ENCODE results near the gene CST9.
"Not testable (repeated sequence)": the region's sequence is repeated elsewhere in the genome, so short reads cannot be mapped to it uniquely, and the experiment has no call there.

Gene CST9

GRCh38 chr20:23587631-23588030 is 18.1 kb downstream of the CST9 start:
- no peak for DNase-seq (ENCODE audit: low read depth in 2 of 2)

GRCh38 chr20:23586735-23587525 is 18.8 kb downstream of the CST9 start:
- no peak for DNase-seq (ENCODE audit: low read depth in 2 of 2)

- DNase-seq (ENCODE audit: low read depth in 2 of 2) = no peak
Observed at GRCh38 chr20:23585808-23586734, 19.6 kb downstream of the CST9 start.

- no peak for DNase-seq (ENCODE audit: low read depth in 2 of 2)
Observed at GRCh38 chr20:23585449-23585807, 20.3 kb downstream of the CST9 start.

- DNase-seq (ENCODE audit: low read depth in 2 of 2) = no peak
Observed at GRCh38 chr20:23584434-23585199, 21.1 kb downstream of the CST9 start.

- no peak for DNase-seq (ENCODE audit: low read depth in 2 of 2)
Observed at GRCh38 chr20:23583526-23583925, 22.2 kb downstream of the CST9 start.

- DNase-seq (ENCODE audit: low read depth in 2 of 2) = no peak
Observed at GRCh38 chr20:23582293-23582692, 23.4 kb downstream of the CST9 start.

GRCh38 chr20:23581833-23582232 is 23.9 kb downstream of the CST9 start:
- DNase-seq (ENCODE audit: low read depth in 2 of 2) = not testable (repeated sequence)

- DNase-seq (ENCODE audit: low read depth in 2 of 2) = no peak
Observed at GRCh38 chr20:23574977-23575376, 30.7 kb downstream of the CST9 start.

- DNase-seq (ENCODE audit: low read depth in 2 of 2) = no peak
Observed at GRCh38 chr20:23570178-23570760, 35.4 kb downstream of the CST9 start.

GRCh38 chr20:23569570-23569969 is 36.1 kb downstream of the CST9 start:
- no peak for DNase-seq (ENCODE audit: low read depth in 2 of 2)

- DNase-seq (ENCODE audit: low read depth in 2 of 2) = no peak
Observed at GRCh38 chr20:23568971-23569330, 36.8 kb downstream of the CST9 start.

GRCh38 chr20:23568320-23568970 is 37.3 kb downstream of the CST9 start, which contains the start of gene CST9L:
Gene CST9L, minus strand, starts transcription at chr20:23568484. Its CDS starts 34 bp downstream, at chr20:23568450.
- DNase-seq (ENCODE audit: low read depth in 2 of 2) = no peak

GRCh38 chr20:23566199-23566932 is 39.4 kb downstream of the CST9 start:
- no peak for DNase-seq (ENCODE audit: low read depth in 2 of 2)

- DNase-seq (ENCODE audit: low read depth in 2 of 2) = no peak
Observed at GRCh38 chr20:23565503-23566045, 40.1 kb downstream of the CST9 start.

GRCh38 chr20:23564927-23565326 is 40.8 kb downstream of the CST9 start:
- no peak for DNase-seq (ENCODE audit: low read depth in 2 of 2)

GRCh38 chr20:23562721-23563342 is 42.9 kb downstream of the CST9 start:
- no peak for DNase-seq (ENCODE audit: low read depth in 2 of 2)

GRCh38 chr20:23554401-23554800 is 51.3 kb downstream of the CST9 start:
- no peak for DNase-seq (ENCODE audit: low read depth in 2 of 2)

Measured in activated CD8-positive, alpha-beta memory T cell treated with anti-CD3 and anti-CD28 coated beads for 4 hours (primary cell).